ENCODE data around the gene VAMP5. TPM values are rescaled to one million over a fixed set of nuclear protein-coding genes. Genes with fewer than 3 reads are reported as not detected.

VAMP5 gene
- total RNA-seq, 1 experiment from 2014 or later, result 6.3 TPM

GRCh38 chr2:85602476-85603234 is 18.4 kb downstream of the VAMP5 start, which contains the start of gene TMEM150A (continued):
- TF ChIP-seq ATF2 (CRISPR knock-in tag; IDR thresholded peaks at IDR 0.05; ENCODE audit: borderline replicate concordance, low read depth) (no peak), ZBTB43 (CRISPR knock-in tag; IDR thresholded peaks at IDR 0.05) (0 out of 2 replicates have a peak, but pooled peaks have one; percentile 78), ZMAT4 (CRISPR knock-in tag; IDR thresholded peaks at IDR 0.05) (peak; percentile 65; the same call in 1 of the 2 replicates), NR2C2 (CRISPR knock-in tag; IDR thresholded peaks at IDR 0.05) (no peak), E2F4 (CRISPR knock-in tag; IDR thresholded peaks at IDR 0.05; ENCODE audit: borderline replicate concordance, low read depth) (no peak), MYBL2 (CRISPR knock-in tag; IDR thresholded peaks at IDR 0.05) (peak; percentile 29; the same call in 1 of the 2 replicates), ZSCAN18 (CRISPR knock-in tag; IDR thresholded peaks at IDR 0.05) (no peak), ETV6 (CRISPR knock-in tag; IDR thresholded peaks at IDR 0.05) (peak; percentile 38), ATF1 (CRISPR knock-in tag; IDR thresholded peaks at IDR 0.05) (no peak), FOXJ3 (CRISPR knock-in tag; IDR thresholded peaks at IDR 0.05; ENCODE audit: borderline replicate concordance) (no peak), IRF2 (CRISPR knock-in tag; IDR thresholded peaks at IDR 0.05; ENCODE audit: borderline replicate concordance, low read depth) (no peak), KAT7 (CRISPR knock-in tag; IDR thresholded peaks at IDR 0.05; ENCODE audit: borderline replicate concordance) (0 out of 2 replicates have a peak, but pooled peaks have one; percentile 50), ZNF423 (CRISPR knock-in tag; IDR thresholded peaks at IDR 0.05) (0 out of 2 replicates have a peak, but pooled peaks have one; percentile 60), PRRX2 (CRISPR knock-in tag; IDR thresholded peaks at IDR 0.05) (no peak), USF1 (CRISPR knock-in tag; IDR thresholded peaks at IDR 0.05) (peak; percentile 81; the same call in 1 of the 2 replicates), ZNF317 (CRISPR knock-in tag; IDR thresholded peaks at IDR 0.05; ENCODE audit: borderline replicate concordance, low read depth) (no peak), HMGXB4 (CRISPR knock-in tag; IDR thresholded peaks at IDR 0.05) (peak; percentile 67), ZNF232 (CRISPR knock-in tag; IDR thresholded peaks at IDR 0.05) (0 out of 2 replicates have a peak, but pooled peaks have one; percentile 74), ZNF416 (CRISPR knock-in tag; IDR thresholded peaks at IDR 0.05) (no peak), SP1 (CRISPR knock-in tag; conservative IDR thresholded peaks at IDR 0.05) (peak; percentile 58; the same call in 1 of the 2 replicates), RORB (CRISPR knock-in tag; IDR thresholded peaks at IDR 0.05) (no peak), HMGA2 (CRISPR knock-in tag; IDR thresholded peaks at IDR 0.05) (no peak), E2F1 (CRISPR knock-in tag; IDR thresholded peaks at IDR 0.05) (no peak), ZNF425 (CRISPR knock-in tag; conservative IDR thresholded peaks at IDR 0.05) (no peak), JUN (CRISPR knock-in tag; IDR thresholded peaks at IDR 0.05) (no peak), USF2 (CRISPR knock-in tag; IDR thresholded peaks at IDR 0.05) (peak; percentile 89)
